CD8-positive, alpha-beta memory T cell (primary cell): Measurements from ENCODE around the gene ARHGAP26. TPM values are rescaled to one million over a fixed set of nuclear protein-coding genes. Genes with fewer than 3 reads are reported as not detected.

Experiments
- CTCF ChIA-PET: fragments of 350-600 bp; sonication (Branson Sonifier 250); formaldehyde crosslinking; loops from one replicate; lab custom pipeline; 2021; ENCODE audit warnings: antibody characterized with exemption; lab: Charles Lee
- POLR2A ChIA-PET: fragments of 350-600 bp; sonication (Branson Sonifier 250); formaldehyde crosslinking; loops from one replicate; lab custom pipeline; 2021; ENCODE audit warnings: antibody characterized with exemption; lab: Charles Lee
- DNase-seq, 5 donors: peaks; one replicate each; pipeline versions ENCODE4 v3.0.0 to v3.0.0-alpha.2; 2020 to 2022; ENCODE audit warnings: mixed read lengths in 1 of 5
- H3K27ac ChIP-seq: one replicate; pipeline ENCODE4 v1.7.0; 2013; ENCODE audit warnings: low read depth, mild to moderate bottlenecking, low read length, moderate library complexity
- H3K27me3 ChIP-seq: 2 replicates; pipeline ENCODE4 v1.7.0; 2013; ENCODE audit warnings: low read length, mild to moderate bottlenecking; ENCODE audit not compliant: insufficient read depth, poor library complexity, severe bottlenecking
- H3K36me3 ChIP-seq: 2 replicates; pipeline ENCODE4 v1.7.0; 2013; ENCODE audit warnings: mild to moderate bottlenecking, low read length, moderate library complexity; ENCODE audit not compliant: insufficient read depth
- H3K4me1 ChIP-seq: 2 replicates; pipeline ENCODE4 v1.7.0; 2013; ENCODE audit warnings: mild to moderate bottlenecking, low read length, moderate library complexity; ENCODE audit not compliant: insufficient read depth
- H3K4me3 ChIP-seq: 2 replicates; pipeline ENCODE4 v1.7.0; 2013; ENCODE audit warnings: mild to moderate bottlenecking, low read length
- H3K9me3 ChIP-seq: 2 replicates; pipeline ENCODE4 v1.7.0; 2013; ENCODE audit warnings: mild to moderate bottlenecking, low read length
- H3K27ac Mint-ChIP-seq, 8 donors: one replicate each; pipeline ENCODE4 v1.8.0; 2020 to 2021; ENCODE audit warnings: mixed read lengths in 8 of 8, mild to moderate bottlenecking in 6 of 8, inconsistent platforms in 3 of 8, moderate library complexity in 3 of 8
- H3K27me3 Mint-ChIP-seq, 2 donors: one replicate each; pipeline ENCODE4 v1.8.0; 2020 to 2021; ENCODE audit warnings: mixed read lengths in 2 of 2, mild to moderate bottlenecking in 1 of 2, moderate library complexity in 1 of 2
- H3K36me3 Mint-ChIP-seq, 3 donors: one replicate each; pipeline ENCODE4 v1.8.0; 2020 to 2021; ENCODE audit warnings: mixed read lengths in 3 of 3, inconsistent platforms in 1 of 3, mild to moderate bottlenecking in 1 of 3
- H3K4me1 Mint-ChIP-seq, 3 donors: one replicate each; pipeline ENCODE4 v1.8.0; 2020 to 2021; ENCODE audit warnings: mixed read lengths in 3 of 3, inconsistent platforms in 1 of 3, mild to moderate bottlenecking in 1 of 3
- H3K4me3 Mint-ChIP-seq, 7 donors: one replicate each; pipeline ENCODE4 v1.8.0; 2020 to 2021; ENCODE audit warnings: mixed read lengths in 7 of 7, mild to moderate bottlenecking in 6 of 7, moderate library complexity in 4 of 7, inconsistent platforms in 2 of 7
- H3K9me3 Mint-ChIP-seq, 5 donors: one replicate each; pipeline ENCODE4 v1.8.0; 2020 to 2022; ENCODE audit warnings: mixed read lengths in 5 of 5, mild to moderate bottlenecking in 3 of 5, moderate library complexity in 2 of 5, inconsistent platforms in 1 of 5
- polyA plus RNA-seq: library from polyadenylated mRNA; unstranded; fragments of 300-500 nt; fragmentation: Illumina TruSeq; gene quantifications from one replicate; pipeline ENCODE4 v1.2.3, GENCODE V29; 2021
- total RNA-seq, 2 experiments: library from RNA; stranded (reverse); gene quantifications; one replicate each; pipeline ENCODE4 v1.2.3, GENCODE V29; 2021

ARHGAP26 gene
- total and polyA plus RNA-seq, 3 experiments from 2014 or later, result 16.7 to 37.1 (median 19.7) TPM

- ChIA-PET POLR2A (interaction anchor here (0.6 to 0.7 kb wide), 2 partner anchors 94 to 397 kb away, joined by 3 to 5 read pairs; no protein-coding TSS in a partner anchor), CTCF (interaction anchor here (0.9 to 1.2 kb wide), 2 partner anchors 55 to 470 kb away, joined by 3 read pairs; no protein-coding TSS in a partner anchor)
- DNase-seq, result no peak
- H3K27me3 ChIP-seq, result no peaks in the 10 kb centered on the region
- peaks cover 36 to 75% (median 66%) of the 10 kb centered on the region in 3 donors for H3K4me1 Mint-ChIP-seq
- no peaks in the 10 kb centered on the region for H3K27me3 Mint-ChIP-seq
- H3K36me3 ChIP-seq, result no peaks in the 10 kb centered on the region
- peaks cover 15% of the 10 kb centered on the region for H3K4me1 ChIP-seq
- peaks cover 19 to 30% (median 21%) of the 10 kb centered on the region in 3 donors for H3K36me3 Mint-ChIP-seq
- no peaks in the 10 kb centered on the region for H3K9me3 Mint-ChIP-seq
- H3K27ac Mint-ChIP-seq, result peak overlapping the region; percentile 53 to 87 (median 76)
- peak overlapping the region in 6 of 7 donors; percentile 44 to 84 (median 54) for H3K4me3 Mint-ChIP-seq
- no peak overlapping the region for H3K4me3 ChIP-seq
- no peaks in the 10 kb centered on the region for H3K9me3 ChIP-seq
- H3K27ac ChIP-seq, result no peak overlapping the region
Observed at GRCh38 chr5:143182901-143183820, 413.0 kb downstream of the ARHGAP26 start.

GRCh38 chr5:143183989-143184388 is 413.8 kb downstream of the ARHGAP26 start:
- peaks cover 38 to 82% (median 71%) of the 10 kb centered on the region in 3 donors for H3K4me1 Mint-ChIP-seq
- DNase-seq, result no peak
- peaks cover 21 to 31% (median 30%) of the 10 kb centered on the region in 3 donors for H3K36me3 Mint-ChIP-seq
- H3K4me3 Mint-ChIP-seq, result no peak overlapping the region
- POLR2A ChIA-PET, result no interaction called here
- H3K4me3 ChIP-seq, result no peak overlapping the region
- H3K9me3 ChIP-seq, result no peaks in the 10 kb centered on the region
- no peaks in the 10 kb centered on the region for H3K27me3 Mint-ChIP-seq
- H3K4me1 ChIP-seq, result peaks cover 15% of the 10 kb centered on the region
- H3K9me3 Mint-ChIP-seq, result peaks cover 0 to 7% (median 0%) of the 10 kb centered on the region in 5 donors
- no peak overlapping the region for H3K27ac ChIP-seq
- H3K36me3 ChIP-seq, result no peaks in the 10 kb centered on the region
- peak overlapping the region in 5 of 8 donors; percentile 34 to 87 (median 53) for H3K27ac Mint-ChIP-seq
- no peaks in the 10 kb centered on the region for H3K27me3 ChIP-seq
- CTCF ChIA-PET, result interaction anchor here (0.9 kb wide), 1 partner anchor 471 kb away, joined by 3 read pairs; no protein-coding TSS in a partner anchor

- POLR2A ChIA-PET, result no interaction called here
Observed at GRCh38 chr5:143186623-143187022, 416.4 kb downstream of the ARHGAP26 start.

GRCh38 chr5:143187495-143187894 is 417.3 kb downstream of the ARHGAP26 start:
- DNase-seq, result no peak
- H3K4me3 ChIP-seq, result no peak overlapping the region
- no peaks in the 10 kb centered on the region for H3K27me3 Mint-ChIP-seq
- peaks cover 0 to 13% (median 7%) of the 10 kb centered on the region in 5 donors for H3K9me3 Mint-ChIP-seq
- ChIA-PET POLR2A (no interaction called here), CTCF (interaction anchor here (1.3 kb wide), 1 partner anchor 17 kb away, joined by 3 read pairs; no protein-coding TSS in a partner anchor)
- H3K36me3 Mint-ChIP-seq, result peaks cover 16 to 33% (median 33%) of the 10 kb centered on the region in 3 donors
- H3K9me3 ChIP-seq, result no peaks in the 10 kb centered on the region
- H3K36me3 ChIP-seq, result peaks cover 5% of the 10 kb centered on the region
- peak overlapping the region in 2 of 8 donors; percentile 36 to 65 for H3K27ac Mint-ChIP-seq
- H3K4me3 Mint-ChIP-seq, result no peak overlapping the region
- H3K4me1 ChIP-seq, result peaks cover 9% of the 10 kb centered on the region
- no peaks in the 10 kb centered on the region for H3K27me3 ChIP-seq
- H3K27ac ChIP-seq, result no peak overlapping the region
- H3K4me1 Mint-ChIP-seq, result peaks cover 16 to 53% (median 40%) of the 10 kb centered on the region in 3 donors

More at GRCh38 chr5:143186623-143187022, 416.4 kb downstream of the ARHGAP26 start:
- CTCF ChIA-PET, result interaction anchor here (1.1 kb wide), 1 partner anchor 217 kb away, joined by 3 read pairs; the partner anchor contains the start of gene NR3C1
- peaks cover 5% of the 10 kb centered on the region for H3K36me3 ChIP-seq
- DNase-seq, result no peak
- Mint-ChIP-seq H3K36me3 (peaks cover 14 to 32% (median 29%) of the 10 kb centered on the region in 3 donors), H3K27me3 (no peaks in the 10 kb centered on the region), H3K4me1 (peaks cover 24 to 62% (median 49%) of the 10 kb centered on the region in 3 donors), H3K27ac (peak overlapping the region in 4 of 8 donors; percentile 23 to 69 (median 42)), H3K9me3 (peaks cover 0 to 13% (median 7%) of the 10 kb centered on the region in 5 donors), H3K4me3 (no peak overlapping the region)
- H3K9me3 ChIP-seq, result no peaks in the 10 kb centered on the region
- no peak overlapping the region for H3K4me3 ChIP-seq
- H3K4me1 ChIP-seq, result peaks cover 15% of the 10 kb centered on the region
- no peaks in the 10 kb centered on the region for H3K27me3 ChIP-seq
- no peak overlapping the region for H3K27ac ChIP-seq

GRCh38 chr5:143188083-143188482 is 417.9 kb downstream of the ARHGAP26 start:
- Histone ChIP-seq H3K9me3 (no peaks in the 10 kb centered on the region), H3K27me3 (no peaks in the 10 kb centered on the region), H3K4me1 (peaks cover 3% of the 10 kb centered on the region), H3K27ac (no peak overlapping the region), H3K36me3 (peaks cover 5% of the 10 kb centered on the region), H3K4me3 (no peak overlapping the region)
- ChIA-PET POLR2A (no interaction called here), CTCF (interaction anchor here (1.0 to 1.3 kb wide), 2 partner anchors 17 to 637 kb away, joined by 3 read pairs; no protein-coding TSS in a partner anchor)
- peaks cover 0 to 13% (median 7%) of the 10 kb centered on the region in 5 donors for H3K9me3 Mint-ChIP-seq
- H3K27me3 Mint-ChIP-seq, result no peaks in the 10 kb centered on the region
- DNase-seq, result no peak
- H3K4me3 Mint-ChIP-seq, result no peak overlapping the region
- H3K36me3 Mint-ChIP-seq, result peaks cover 16 to 33% (median 33%) of the 10 kb centered on the region in 3 donors
- peaks cover 11 to 47% (median 34%) of the 10 kb centered on the region in 3 donors for H3K4me1 Mint-ChIP-seq
- H3K27ac Mint-ChIP-seq, result peak overlapping the region in 4 of 8 donors; percentile 23 to 65 (median 42)

- Histone ChIP-seq H3K36me3 (peaks cover 5% of the 10 kb centered on the region), H3K4me1 (no peaks in the 10 kb centered on the region), H3K4me3 (no peak overlapping the region), H3K27me3 (no peaks in the 10 kb centered on the region), H3K9me3 (no peaks in the 10 kb centered on the region), H3K27ac (no peak overlapping the region)
- CTCF ChIA-PET, result interaction anchor here (0.6 to 1.3 kb wide), 3 partner anchors 16 to 636 kb away, joined by 3 read pairs; no protein-coding TSS in a partner anchor
- no peak for DNase-seq
- Mint-ChIP-seq H3K36me3 (peaks cover 16 to 33% (median 33%) of the 10 kb centered on the region in 3 donors), H3K27me3 (no peaks in the 10 kb centered on the region), H3K9me3 (peaks cover 0 to 13% (median 7%) of the 10 kb centered on the region in 5 donors), H3K4me3 (no peak overlapping the region), H3K27ac (no peak overlapping the region), H3K4me1 (peaks cover 4 to 41% (median 28%) of the 10 kb centered on the region in 3 donors)
- POLR2A ChIA-PET, result no interaction called here
Observed at GRCh38 chr5:143188692-143189091, 418.5 kb downstream of the ARHGAP26 start.

GRCh38 chr5:143190260-143190810 is 420.2 kb downstream of the ARHGAP26 start:
- Mint-ChIP-seq H3K36me3 (peaks cover 16 to 41% (median 40%) of the 10 kb centered on the region in 3 donors), H3K9me3 (peaks cover 0 to 13% (median 7%) of the 10 kb centered on the region in 5 donors), H3K4me1 (peaks cover 2 to 34% (median 17%) of the 10 kb centered on the region in 3 donors), H3K27me3 (no peaks in the 10 kb centered on the region), H3K27ac (no peak overlapping the region), H3K4me3 (no peak overlapping the region)
- ChIA-PET CTCF (no interaction called here), POLR2A (no interaction called here)
- H3K27ac ChIP-seq, result no peak overlapping the region
- no peaks in the 10 kb centered on the region for H3K4me1 ChIP-seq
- H3K9me3 ChIP-seq, result no peaks in the 10 kb centered on the region
- no peaks in the 10 kb centered on the region for H3K27me3 ChIP-seq
- no peak for DNase-seq
- no peak overlapping the region for H3K4me3 ChIP-seq
- H3K36me3 ChIP-seq, result peaks cover 5% of the 10 kb centered on the region
